CD14-positive monocyte (primary cell): ENCODE data around the gene INPP5A. TPM values are rescaled to one million over a fixed set of nuclear protein-coding genes. Genes with fewer than 3 reads are reported as not detected.
A peak's percentile ranks its signal among the peaks of the same experiment; 100 is the strongest.

Experiments
- DNase-seq, 3 donors: peaks; one replicate each; pipeline ENCODE4 v3.0.0-alpha.2; 2011 to 2022
- H2AFZ ChIP-seq: 2 replicates; pipeline ENCODE4 v1.6.0; 2012; ENCODE audit warnings: mild to moderate bottlenecking, low read depth, low read length, inconsistent platforms; ENCODE audit not compliant: insufficient read depth, poor library complexity, severe bottlenecking
- H3K27ac ChIP-seq, 2 donors: 1 replicate in 1 of 2; 2 replicates in 1 of 2; pipeline ENCODE4 v1.5.1; 2012 to 2013; ENCODE audit warnings: low read length in 2 of 2, control low read depth in 1 of 2, inconsistent platforms in 1 of 2, low read depth in 1 of 2, mild to moderate bottlenecking in 1 of 2
- H3K27me3 ChIP-seq, 2 donors: one replicate each; pipeline versions ENCODE4 v1.6.0 to v1.6.1; 2011 to 2013; ENCODE audit warnings: low read length in 2 of 2; ENCODE audit not compliant: control insufficient read depth in 2 of 2, insufficient read depth in 2 of 2
- H3K36me3 ChIP-seq, 2 donors: replicated peaks in 1 of 2; 1 replicate in 1 of 2; 2 replicates in 1 of 2; pipeline versions ENCODE4 v1.5.1 to v1.6.1; 2012 to 2013; ENCODE audit warnings: low read length in 2 of 2, control low read depth in 1 of 2, inconsistent platforms in 1 of 2, mild to moderate bottlenecking in 1 of 2; ENCODE audit not compliant: insufficient read depth in 2 of 2, control insufficient read depth in 1 of 2
- H3K4me1 ChIP-seq, 2 donors: 1 replicate in 1 of 2; 2 replicates in 1 of 2; pipeline versions ENCODE4 v1.5.1 to v1.6.1; 2012 to 2013; ENCODE audit warnings: low read length in 2 of 2, control low read depth in 1 of 2, inconsistent platforms in 1 of 2, mild to moderate bottlenecking in 1 of 2, moderate library complexity in 1 of 2; ENCODE audit not compliant: insufficient read depth in 2 of 2, control insufficient read depth in 1 of 2
- H3K4me2 ChIP-seq: replicated peaks from 2 replicates; pipeline ENCODE3; 2012; ENCODE audit warnings: low read length, moderate library complexity, mild to moderate bottlenecking; ENCODE audit not compliant: poor library complexity, severe bottlenecking; ENCODE audit errors: extremely low read depth
- H3K4me3 ChIP-seq, 3 experiments: fragments of 200-600 bp in 1 of 3; sonication (generic) in 1 of 3; replicated peaks in 1 of 3; 1 replicate in 2 of 3; 2 replicates in 1 of 3; pipeline ENCODE4 v1.5.1; 2011 to 2013; ENCODE audit warnings: low read length in 3 of 3, mild to moderate bottlenecking in 3 of 3, control low read depth in 2 of 3, low read depth in 2 of 3, inconsistent platforms in 1 of 3, moderate library complexity in 1 of 3
- H3K79me2 ChIP-seq: 2 replicates; pipeline ENCODE4 v1.6.0; 2012; ENCODE audit warnings: mild to moderate bottlenecking, control low read depth, inconsistent platforms, low read length, moderate library complexity; ENCODE audit not compliant: insufficient read depth
- H3K9ac ChIP-seq: 2 replicates; pipeline ENCODE4 v1.6.0; 2017; ENCODE audit warnings: low read length, mild to moderate bottlenecking; ENCODE audit not compliant: insufficient read depth, poor library complexity, severe bottlenecking
- H3K9me3 ChIP-seq, 2 donors: replicated peaks in 1 of 2; 1 replicate in 1 of 2; 2 replicates in 1 of 2; pipeline versions ENCODE4 v1.5.1 to v1.6.1; 2012 to 2013; ENCODE audit warnings: low read length in 2 of 2, control low read depth in 1 of 2; ENCODE audit not compliant: control insufficient read depth in 1 of 2, insufficient read depth in 1 of 2
- H4K20me1 ChIP-seq: 2 replicates; pipeline ENCODE4 v1.6.0; 2012; ENCODE audit warnings: mild to moderate bottlenecking, low read length, control low read depth, moderate library complexity; ENCODE audit not compliant: insufficient read depth
- H3K27ac Mint-ChIP-seq, 7 donors: one replicate each; pipeline ENCODE4 v1.8.0; 2020; ENCODE audit warnings: mild to moderate bottlenecking in 7 of 7, mixed read lengths in 7 of 7, moderate library complexity in 6 of 7, inconsistent platforms in 2 of 7
- H3K27me3 Mint-ChIP-seq, 3 donors: one replicate each; pipeline ENCODE4 v1.8.0; 2021 to 2022; ENCODE audit warnings: low read depth in 3 of 3, mild to moderate bottlenecking in 3 of 3, mixed read lengths in 3 of 3, moderate library complexity in 3 of 3, inconsistent platforms in 1 of 3
- H3K36me3 Mint-ChIP-seq, 2 donors: one replicate each; pipeline ENCODE4 v1.8.0; 2020; ENCODE audit warnings: mixed read lengths in 2 of 2, inconsistent platforms in 1 of 2, mild to moderate bottlenecking in 1 of 2
- H3K4me1 Mint-ChIP-seq: one replicate; pipeline ENCODE4 v1.8.0; 2020; ENCODE audit warnings: mild to moderate bottlenecking, mixed read lengths
- H3K4me3 Mint-ChIP-seq, 2 donors: one replicate each; pipeline ENCODE4 v1.8.0; 2020; ENCODE audit warnings: mild to moderate bottlenecking in 2 of 2, mixed read lengths in 2 of 2, moderate library complexity in 1 of 2
- H3K9me3 Mint-ChIP-seq, 7 donors: one replicate each; pipeline ENCODE4 v1.8.0; 2020 to 2022; ENCODE audit warnings: mixed read lengths in 7 of 7, mild to moderate bottlenecking in 6 of 7, moderate library complexity in 6 of 7, inconsistent platforms in 2 of 7
- WGBS: methylation state at CpG from one replicate; pipeline ENCODE4 v1.1.5; 2013; ENCODE audit warnings: missing lambda C conversion rate; ENCODE audit not compliant: insufficient coverage; 5-methylcytosine and 5-hydroxymethylcytosine counted together
- intact Hi-C, 2 donors: fragments of 100-400 bp; cut with micrococcal nuclease; formaldehyde crosslinking; loops; one replicate each; pipeline versions ENCODE4 v1.15.0 to v1.15.1; 2023
- polyA plus RNA-seq, 3 donors: library from polyadenylated mRNA; depleted of rRNA in 1 of 3; unstranded in 2 of 3; stranded (reverse) in 1 of 3; fragments of 300-500 nt in 2 of 3; fragments of >200 nt in 1 of 3; fragmentation: Illumina TruSeq in 2 of 3; gene quantifications; 1 replicate in 2 of 3; 2 replicates in 1 of 3; pipeline ENCODE4 v1.2.3, GENCODE V29; 2012 to 2021
- TF ChIP-seq, protein P1 (sequence below): fragments of 200-600 bp; IDR thresholded peaks from one replicate; pipeline ENCODE4 v1.8.0; 2022; ENCODE audit warnings: antibody characterized with exemption, mild to moderate bottlenecking

INPP5A gene
- polyA plus RNA-seq, 3 donors: 0.87 to 17.2 (median 2.9) TPM

DNA sequence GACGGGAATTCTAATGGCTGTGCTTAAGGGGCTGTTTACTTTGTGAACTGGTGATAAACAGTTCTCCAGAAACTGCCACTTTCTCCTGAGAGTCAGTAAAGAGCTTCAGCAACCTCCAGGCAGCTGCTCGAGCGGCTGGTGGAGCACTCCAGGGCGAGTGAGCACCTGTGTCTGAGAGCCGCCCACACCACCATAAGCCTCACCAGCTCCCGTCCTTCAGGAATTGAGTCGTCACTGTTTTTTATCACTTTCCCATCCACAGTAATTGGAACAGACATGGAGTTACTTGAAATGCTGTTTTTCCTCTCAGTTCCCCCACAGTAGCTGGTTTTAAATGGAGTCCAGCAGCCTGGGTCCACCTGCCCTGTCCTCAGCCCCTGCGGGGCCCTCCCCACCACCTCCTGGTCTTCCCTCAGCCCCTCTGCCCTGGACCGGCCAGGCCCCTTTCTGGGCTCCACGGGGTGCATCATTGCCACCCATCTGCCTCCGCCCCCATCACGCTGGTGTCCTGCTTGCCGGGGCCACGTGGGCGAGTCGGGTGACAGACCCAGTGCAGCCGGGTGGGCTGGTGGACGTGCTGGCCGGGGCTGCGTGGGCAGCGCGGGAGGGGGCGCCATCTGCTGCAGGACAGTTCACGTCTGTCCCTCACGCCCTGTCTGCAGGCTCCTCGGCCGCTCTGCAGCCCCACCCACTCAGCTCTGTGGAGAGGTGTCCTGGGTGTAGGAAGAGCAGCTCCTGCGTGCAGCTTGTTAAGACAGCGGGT lies 192.4 kb downstream of the INPP5A start:
- Histone ChIP-seq H3K9ac (no peak overlapping the region), H3K4me2 (no peak overlapping the region), H3K27me3 (no peaks in the 10 kb centered on the region), H3K27ac (no peak overlapping the region), H4K20me1 (no peaks in the 10 kb centered on the region), H3K79me2 (no peaks in the 10 kb centered on the region), H3K36me3 (peaks cover 48 to 82% of the 10 kb centered on the region in 2 donors), H2AFZ (no peak overlapping the region), H3K4me1 (no peaks in the 10 kb centered on the region), H3K9me3 (no peaks in the 10 kb centered on the region), H3K4me3 (no peak overlapping the region)
- peak overlapping the region in 3 of 7 donors; percentile 27 to 71 (median 32) for H3K27ac Mint-ChIP-seq
- peaks cover 52 to 82% of the 10 kb centered on the region in 2 donors for H3K36me3 Mint-ChIP-seq
- H3K4me1 Mint-ChIP-seq: peaks cover 2% of the 10 kb centered on the region
- peaks cover 0 to 1% (median 0%) of the 10 kb centered on the region in 7 donors for H3K9me3 Mint-ChIP-seq
- no peak for DNase-seq
- H3K27me3 Mint-ChIP-seq: peaks cover 0 to 5% (median 0%) of the 10 kb centered on the region in 3 donors
- H3K4me3 Mint-ChIP-seq: no peak overlapping the region
- WGBS: 97% methylated on average over 28 of the region's 29 CpGs
- TF ChIP-seq, protein P1, sequence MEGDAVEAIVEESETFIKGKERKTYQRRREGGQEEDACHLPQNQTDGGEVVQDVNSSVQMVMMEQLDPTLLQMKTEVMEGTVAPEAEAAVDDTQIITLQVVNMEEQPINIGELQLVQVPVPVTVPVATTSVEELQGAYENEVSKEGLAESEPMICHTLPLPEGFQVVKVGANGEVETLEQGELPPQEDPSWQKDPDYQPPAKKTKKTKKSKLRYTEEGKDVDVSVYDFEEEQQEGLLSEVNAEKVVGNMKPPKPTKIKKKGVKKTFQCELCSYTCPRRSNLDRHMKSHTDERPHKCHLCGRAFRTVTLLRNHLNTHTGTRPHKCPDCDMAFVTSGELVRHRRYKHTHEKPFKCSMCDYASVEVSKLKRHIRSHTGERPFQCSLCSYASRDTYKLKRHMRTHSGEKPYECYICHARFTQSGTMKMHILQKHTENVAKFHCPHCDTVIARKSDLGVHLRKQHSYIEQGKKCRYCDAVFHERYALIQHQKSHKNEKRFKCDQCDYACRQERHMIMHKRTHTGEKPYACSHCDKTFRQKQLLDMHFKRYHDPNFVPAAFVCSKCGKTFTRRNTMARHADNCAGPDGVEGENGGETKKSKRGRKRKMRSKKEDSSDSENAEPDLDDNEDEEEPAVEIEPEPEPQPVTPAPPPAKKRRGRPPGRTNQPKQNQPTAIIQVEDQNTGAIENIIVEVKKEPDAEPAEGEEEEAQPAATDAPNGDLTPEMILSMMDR: no peak
- intact Hi-C loops: no loop called here

DNA sequence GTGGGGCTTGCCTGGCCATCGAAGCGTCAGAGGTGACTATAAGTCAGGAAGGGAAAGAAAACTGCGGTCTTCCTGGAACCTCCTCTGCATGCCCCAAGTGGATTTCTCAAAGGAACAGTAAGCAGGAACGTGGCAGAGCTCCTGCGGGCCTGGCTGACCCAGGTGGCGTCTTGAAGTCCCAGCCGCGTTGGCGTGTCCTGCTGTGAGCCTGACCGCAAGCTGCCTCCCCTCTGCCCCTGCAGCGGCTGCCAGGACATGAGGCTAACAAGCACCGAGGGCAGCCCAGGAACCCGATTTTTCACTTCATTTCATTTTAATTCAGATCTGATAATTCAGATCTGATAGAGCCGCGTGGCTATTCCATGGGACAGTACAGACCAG lies 193.0 kb downstream of the INPP5A start:
- H3K4me1 ChIP-seq: no peaks in the 10 kb centered on the region
- no peak for DNase-seq
- no peak overlapping the region for H3K4me3 ChIP-seq
- intact Hi-C loops: no loop called here
- no peaks in the 10 kb centered on the region for H4K20me1 ChIP-seq
- Mint-ChIP-seq H3K36me3 (peaks cover 48 to 81% of the 10 kb centered on the region in 2 donors), H3K9me3 (no peaks in the 10 kb centered on the region), H3K27ac (no peak overlapping the region), H3K4me3 (no peak overlapping the region), H3K4me1 (peaks cover under 1% of the 10 kb centered on the region), H3K27me3 (peaks cover 0 to 5% (median 0%) of the 10 kb centered on the region in 3 donors)
- WGBS: 98% methylated on average over 12 of the region's 15 CpGs
- peaks cover 44 to 80% of the 10 kb centered on the region in 2 donors for H3K36me3 ChIP-seq
- H3K9ac ChIP-seq: no peak overlapping the region
- no peaks in the 10 kb centered on the region for H3K9me3 ChIP-seq
- H3K79me2 ChIP-seq: no peaks in the 10 kb centered on the region
- no peaks in the 10 kb centered on the region for H3K27me3 ChIP-seq
- H2AFZ ChIP-seq: no peak overlapping the region
- TF ChIP-seq, protein P1: no peak
- no peak overlapping the region for H3K4me2 ChIP-seq
- H3K27ac ChIP-seq: no peak overlapping the region
